Upper lobe of right lung (tissue), 1 donor: ENCODE measurements around the gene METAP1. TPM values are rescaled to one million over a fixed set of nuclear protein-coding genes. Genes with fewer than 3 reads are reported as not detected.
"Not testable (repeated sequence)": the region's sequence is repeated elsewhere in the genome, so short reads cannot be mapped to it uniquely, and the experiment has no call there.

Experiments used
- ATAC-seq: fragments of 200-7000 bp; cut with Tn5 transposase; one replicate; pipeline ENCODE4 v1.9.1; 2020; ENCODE audit warnings: mild to moderate bottlenecking, moderate library complexity
- DNase-seq: peaks from one replicate; pipeline ENCODE4 v3.0.0-alpha.2; 2020
- H3K27ac ChIP-seq: fragments of 200-600 bp; one replicate; pipeline ENCODE4 v1.8.0; 2022
- H3K27me3 ChIP-seq: fragments of 200-600 bp; one replicate; pipeline ENCODE4 v1.8.0; 2022; ENCODE audit warnings: mild to moderate bottlenecking
- H3K36me3 ChIP-seq: fragments of 200-600 bp; one replicate; pipeline ENCODE4 v1.8.0; 2022
- H3K4me1 ChIP-seq: fragments of 200-600 bp; one replicate; pipeline ENCODE4 v1.8.0; 2022
- H3K4me3 ChIP-seq: fragments of 200-600 bp; one replicate; pipeline ENCODE4 v1.8.0; 2022; ENCODE audit warnings: mild to moderate bottlenecking
- H3K9me3 ChIP-seq: fragments of 200-600 bp; one replicate; pipeline ENCODE4 v1.8.0; 2022
- intact Hi-C: fragments of 100-400 bp; cut with DNase I; formaldehyde crosslinking; loops from one replicate; pipeline ENCODE4 v1.11.0; 2022
- total RNA-seq: library from RNA; stranded (reverse); fragmentation: NEBNext Ultra II Directional; extraction: Animal tissue kit (Norgen Biotek cat#: 25700); gene quantifications from one replicate; pipeline ENCODE4 v1.2.1, GENCODE V29; 2021
- TF ChIP-seq, protein P1 (sequence below): fragments of 200-600 bp; IDR thresholded peaks from one replicate; pipeline ENCODE4 v1.8.0; 2022; ENCODE audit warnings: antibody characterized with exemption
- donor health status: DM: no; HTN: yes; CAD: no; lungs with severe emphysema.

The METAP1 gene
- total RNA-seq, 1 donor from 2014 or later = 30.4 TPM

DNA sequence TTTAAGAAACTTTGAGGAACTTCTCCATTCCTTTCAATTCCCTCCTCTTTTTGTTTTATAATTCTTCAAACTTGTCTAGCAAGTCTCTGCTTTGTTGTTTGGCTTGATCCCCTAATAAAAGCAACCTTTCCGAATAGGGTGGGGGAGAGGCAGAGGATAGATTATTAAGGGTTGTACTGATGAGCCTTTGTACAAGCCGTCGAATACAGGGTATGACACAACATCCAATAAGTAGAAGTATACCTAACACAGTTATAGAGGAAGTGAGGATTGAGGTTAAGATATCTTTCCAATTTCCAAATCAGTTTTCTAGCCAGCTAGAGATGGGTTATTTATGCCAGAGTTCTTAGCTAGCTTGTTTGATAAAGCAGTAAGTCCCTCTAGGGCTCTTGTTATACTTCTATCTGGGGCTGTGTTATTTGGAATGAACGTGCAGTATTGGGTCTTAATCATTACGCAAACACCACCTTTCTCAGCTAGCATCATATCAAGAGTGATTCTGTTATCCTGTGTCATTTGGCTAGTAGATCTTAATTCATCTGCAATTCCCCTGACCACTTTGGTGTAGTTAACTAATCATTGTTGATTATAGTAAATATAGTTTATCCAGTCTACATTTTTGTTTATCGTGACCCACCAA is 18.5 kb downstream of the METAP1 start:
- Histone ChIP-seq H3K4me1 (peaks cover 9% of the 10 kb centered on the region), H3K4me3 (no peak overlapping the region), H3K27me3 (no peaks in the 10 kb centered on the region), H3K27ac (no peak overlapping the region), H3K36me3 (no peaks in the 10 kb centered on the region), H3K9me3 (no peaks in the 10 kb centered on the region)
- TF ChIP-seq, protein P1, sequence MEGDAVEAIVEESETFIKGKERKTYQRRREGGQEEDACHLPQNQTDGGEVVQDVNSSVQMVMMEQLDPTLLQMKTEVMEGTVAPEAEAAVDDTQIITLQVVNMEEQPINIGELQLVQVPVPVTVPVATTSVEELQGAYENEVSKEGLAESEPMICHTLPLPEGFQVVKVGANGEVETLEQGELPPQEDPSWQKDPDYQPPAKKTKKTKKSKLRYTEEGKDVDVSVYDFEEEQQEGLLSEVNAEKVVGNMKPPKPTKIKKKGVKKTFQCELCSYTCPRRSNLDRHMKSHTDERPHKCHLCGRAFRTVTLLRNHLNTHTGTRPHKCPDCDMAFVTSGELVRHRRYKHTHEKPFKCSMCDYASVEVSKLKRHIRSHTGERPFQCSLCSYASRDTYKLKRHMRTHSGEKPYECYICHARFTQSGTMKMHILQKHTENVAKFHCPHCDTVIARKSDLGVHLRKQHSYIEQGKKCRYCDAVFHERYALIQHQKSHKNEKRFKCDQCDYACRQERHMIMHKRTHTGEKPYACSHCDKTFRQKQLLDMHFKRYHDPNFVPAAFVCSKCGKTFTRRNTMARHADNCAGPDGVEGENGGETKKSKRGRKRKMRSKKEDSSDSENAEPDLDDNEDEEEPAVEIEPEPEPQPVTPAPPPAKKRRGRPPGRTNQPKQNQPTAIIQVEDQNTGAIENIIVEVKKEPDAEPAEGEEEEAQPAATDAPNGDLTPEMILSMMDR = no peak
- DNase-seq (no peak), ATAC-seq (no peak)
- intact Hi-C loops = no loop called here

DNA sequence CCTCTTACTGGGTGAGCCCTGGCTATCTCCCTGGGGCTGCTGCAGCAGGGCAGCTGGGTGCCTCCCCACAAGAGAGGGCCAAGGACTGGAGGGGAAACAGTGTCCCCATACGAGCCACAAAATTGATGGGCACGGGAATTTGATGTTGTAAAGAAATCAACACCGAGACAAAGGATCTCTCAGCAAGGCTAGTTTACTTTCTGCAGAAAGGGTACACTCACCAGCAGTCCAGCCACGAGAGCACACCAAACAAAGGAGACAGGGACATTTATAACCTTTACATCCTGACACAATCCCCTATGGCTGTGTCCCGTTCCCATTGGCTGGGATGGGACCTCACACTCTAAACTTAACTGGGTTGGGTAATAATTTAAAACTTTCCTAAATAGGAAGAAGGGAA is 25.9 kb downstream of the METAP1 start:
- H3K27ac ChIP-seq = no peak overlapping the region
- H3K27me3 ChIP-seq = no peaks in the 10 kb centered on the region
- no peak overlapping the region for H3K4me3 ChIP-seq
- peaks cover 3% of the 10 kb centered on the region for H3K4me1 ChIP-seq
- intact Hi-C loops = no loop called here
- H3K36me3 ChIP-seq = no peaks in the 10 kb centered on the region
- no peak for DNase-seq
- TF ChIP-seq, protein P1 = no peak
- no peaks in the 10 kb centered on the region for H3K9me3 ChIP-seq
- no peak for ATAC-seq

- no peaks in the 10 kb centered on the region for H3K9me3 ChIP-seq
- peaks cover 5% of the 10 kb centered on the region for H3K4me1 ChIP-seq
- H3K36me3 ChIP-seq = no peaks in the 10 kb centered on the region
- intact Hi-C loops = no loop called here
- TF ChIP-seq, protein P1 = no peak
- no peak overlapping the region for H3K27ac ChIP-seq
- ATAC-seq (no peak), DNase-seq (no peak)
- H3K27me3 ChIP-seq = no peaks in the 10 kb centered on the region
- no peak overlapping the region for H3K4me3 ChIP-seq
Observed at GRCh38 chr4:99022566-99022965, 27.0 kb downstream of the METAP1 start.

DNA sequence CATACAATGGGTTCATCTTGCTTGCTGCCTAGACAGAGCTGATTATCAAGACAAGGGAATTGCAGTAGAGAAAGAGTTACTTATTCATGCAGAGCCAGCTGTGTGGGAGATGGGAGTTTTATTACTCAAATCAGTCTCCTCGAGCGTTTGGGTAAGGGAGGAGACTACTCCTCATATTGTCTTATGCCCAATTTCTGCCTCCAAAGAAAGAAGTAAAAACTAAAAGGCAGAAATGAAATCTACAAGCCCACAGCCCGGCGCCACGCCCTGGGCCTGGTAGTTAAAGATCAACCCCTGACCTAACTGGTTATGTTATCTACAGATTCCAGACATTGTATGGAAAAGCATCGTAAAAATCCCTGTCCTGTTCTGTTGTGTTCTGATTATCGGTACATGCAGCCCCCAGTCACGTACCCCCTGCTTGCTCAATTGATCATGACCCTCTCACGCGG is 28.3 kb downstream of the METAP1 start:
- H3K27ac ChIP-seq, ATAC-seq, H3K9me3 ChIP-seq, H3K27me3 ChIP-seq, H3K36me3 ChIP-seq, H3K4me1 ChIP-seq, H3K4me3 ChIP-seq, intact Hi-C loops, DNase-seq: not testable (repeated sequence)

- ATAC-seq = peak; percentile 68
- no peak overlapping the region for H3K27ac ChIP-seq
Observed at GRCh38 chr4:99024481-99025275, 29.2 kb downstream of the METAP1 start.

DNA sequence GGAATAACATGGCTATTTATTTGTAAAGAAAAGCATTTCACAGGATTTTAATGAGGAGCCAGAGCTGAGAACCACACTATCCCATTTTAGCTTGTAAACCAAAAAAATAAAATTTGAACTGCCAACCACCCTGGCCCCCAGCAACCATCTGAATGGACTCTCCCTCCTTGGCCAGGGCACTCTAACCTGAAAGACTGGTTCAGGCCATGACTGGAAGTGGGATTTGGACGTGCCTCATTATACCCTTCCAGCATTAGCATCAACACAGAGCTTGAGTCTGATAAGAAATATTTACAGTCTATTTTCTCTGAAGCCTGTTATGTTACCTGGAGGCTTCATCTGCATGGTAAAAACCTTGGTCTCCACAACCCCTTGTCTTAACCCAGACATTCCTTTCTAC is 30.0 kb downstream of the METAP1 start:
- Histone ChIP-seq H3K4me3 (no peak overlapping the region), H3K27ac (no peak overlapping the region), H3K4me1 (peaks cover 9% of the 10 kb centered on the region), H3K9me3 (no peaks in the 10 kb centered on the region), H3K27me3 (no peaks in the 10 kb centered on the region), H3K36me3 (no peaks in the 10 kb centered on the region)
- TF ChIP-seq, protein P1 = no peak
- no peak for DNase-seq
- intact Hi-C loops = no loop called here
- ATAC-seq = no peak

More at GRCh38 chr4:99024481-99025275, 29.2 kb downstream of the METAP1 start:
- no peaks in the 10 kb centered on the region for H3K9me3 ChIP-seq
- TF ChIP-seq, protein P1 = no peak
- no peak for DNase-seq
- peaks cover 9% of the 10 kb centered on the region for H3K4me1 ChIP-seq
- no peaks in the 10 kb centered on the region for H3K27me3 ChIP-seq
- intact Hi-C loops = no loop called here
- H3K4me3 ChIP-seq = no peak overlapping the region
- no peaks in the 10 kb centered on the region for H3K36me3 ChIP-seq
